Measurements from ENCODE around the gene DHX29.

DHX29 gene

DNA sequence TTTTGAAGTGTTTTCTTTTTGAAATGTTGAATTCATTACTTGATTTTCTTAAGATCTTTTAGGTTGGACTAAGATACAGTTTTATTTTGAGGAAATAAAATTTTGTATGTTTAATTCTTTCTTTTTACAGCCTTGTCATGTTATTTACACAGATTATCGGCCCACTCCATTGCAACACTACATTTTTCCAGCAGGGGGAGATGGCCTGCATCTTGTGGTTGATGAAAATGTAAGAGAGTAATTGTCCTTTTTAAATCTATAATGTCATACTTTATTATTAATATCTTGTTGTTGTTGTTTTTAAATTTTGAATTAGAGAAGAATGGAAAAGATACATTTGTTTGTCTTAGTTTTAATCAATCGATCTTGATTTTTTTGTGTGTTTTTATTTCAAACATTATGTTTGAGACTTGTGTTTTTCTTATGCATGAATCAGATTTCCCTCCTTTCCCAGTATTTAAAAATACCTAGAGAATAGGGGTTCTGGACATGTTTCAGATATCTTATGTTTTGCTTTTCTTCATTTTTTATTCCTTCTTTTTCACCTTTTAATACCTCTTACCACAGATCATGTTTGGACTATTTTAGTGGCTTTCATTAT lies 37.0 kb upstream of the DHX29 start:
- ATAC-seq: 0 out of 3 replicates have a peak, but pooled peaks have one; percentile 47
- TF ChIP-seq ZFP30 (CRISPR knock-in tag; IDR thresholded peaks at IDR 0.05): no peak
- no peak for TF ChIP-seq ESRRG (CRISPR knock-in tag; IDR thresholded peaks at IDR 0.05)
- TF ChIP-seq ZNF565 (CRISPR knock-in tag; conservative IDR thresholded peaks at IDR 0.05; ENCODE audit: low read depth): no peak
- no peak for TF ChIP-seq ZFP3 (CRISPR knock-in tag; IDR thresholded peaks at IDR 0.05)
- no peak for TF ChIP-seq CSDC2 (CRISPR knock-in tag; IDR thresholded peaks at IDR 0.05)

- TF ChIP-seq ESRRG (CRISPR knock-in tag; IDR thresholded peaks at IDR 0.05): no peak
- TF ChIP-seq, protein P1, sequence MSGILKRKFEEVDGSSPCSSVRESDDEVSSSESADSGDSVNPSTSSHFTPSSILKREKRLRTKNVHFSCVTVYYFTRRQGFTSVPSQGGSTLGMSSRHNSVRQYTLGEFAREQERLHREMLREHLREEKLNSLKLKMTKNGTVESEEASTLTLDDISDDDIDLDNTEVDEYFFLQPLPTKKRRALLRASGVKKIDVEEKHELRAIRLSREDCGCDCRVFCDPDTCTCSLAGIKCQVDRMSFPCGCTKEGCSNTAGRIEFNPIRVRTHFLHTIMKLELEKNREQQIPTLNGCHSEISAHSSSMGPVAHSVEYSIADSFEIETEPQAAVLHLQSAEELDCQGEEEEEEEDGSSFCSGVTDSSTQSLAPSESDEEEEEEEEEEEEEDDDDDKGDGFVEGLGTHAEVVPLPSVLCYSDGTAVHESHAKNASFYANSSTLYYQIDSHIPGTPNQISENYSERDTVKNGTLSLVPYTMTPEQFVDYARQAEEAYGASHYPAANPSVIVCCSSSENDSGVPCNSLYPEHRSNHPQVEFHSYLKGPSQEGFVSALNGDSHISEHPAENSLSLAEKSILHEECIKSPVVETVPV (CRISPR knock-in tag; IDR thresholded peaks at IDR 0.05): no peak
- no peak for TF ChIP-seq ZNF70 (CRISPR knock-in tag; IDR thresholded peaks at IDR 0.05)
- TF ChIP-seq TOX (CRISPR knock-in tag; IDR thresholded peaks at IDR 0.05; ENCODE audit: borderline replicate concordance): no peak
- no peak for TF ChIP-seq RARB (CRISPR knock-in tag; IDR thresholded peaks at IDR 0.05)
- no peak for TF ChIP-seq ZNF8 (CRISPR knock-in tag; IDR thresholded peaks at IDR 0.05)
- TF ChIP-seq POU6F1 (CRISPR knock-in tag; IDR thresholded peaks at IDR 0.05; ENCODE audit: borderline replicate concordance, low read depth): no peak
- TF ChIP-seq ISL1 (CRISPR knock-in tag; IDR thresholded peaks at IDR 0.05): no peak
- TF ChIP-seq GLIS3 (CRISPR knock-in tag; IDR thresholded peaks at IDR 0.05): no peak
- no peak for TF ChIP-seq ARNTL (CRISPR knock-in tag; IDR thresholded peaks at IDR 0.05; ENCODE audit: borderline replicate concordance, low read depth)
- no peak for TF ChIP-seq TSHZ2 (CRISPR knock-in tag; IDR thresholded peaks at IDR 0.05)
- no peak for TF ChIP-seq BACH2 (CRISPR knock-in tag; IDR thresholded peaks at IDR 0.05; ENCODE audit: borderline replicate concordance)
- TF ChIP-seq SNAI2 (CRISPR knock-in tag; IDR thresholded peaks at IDR 0.05): no peak
- no peak for TF ChIP-seq ZNF565 (CRISPR knock-in tag; conservative IDR thresholded peaks at IDR 0.05; ENCODE audit: low read depth)
- TF ChIP-seq TCF4 (CRISPR knock-in tag; IDR thresholded peaks at IDR 0.05; ENCODE audit: borderline replicate concordance): no peak
- no peak for TF ChIP-seq CSDC2 (CRISPR knock-in tag; IDR thresholded peaks at IDR 0.05)
- no peak for TF ChIP-seq OSR1 (CRISPR knock-in tag; IDR thresholded peaks at IDR 0.05)
- no peak for ATAC-seq
Observed at GRCh38 chr5:55343609-55344008, 36.1 kb upstream of the DHX29 start.

DNA sequence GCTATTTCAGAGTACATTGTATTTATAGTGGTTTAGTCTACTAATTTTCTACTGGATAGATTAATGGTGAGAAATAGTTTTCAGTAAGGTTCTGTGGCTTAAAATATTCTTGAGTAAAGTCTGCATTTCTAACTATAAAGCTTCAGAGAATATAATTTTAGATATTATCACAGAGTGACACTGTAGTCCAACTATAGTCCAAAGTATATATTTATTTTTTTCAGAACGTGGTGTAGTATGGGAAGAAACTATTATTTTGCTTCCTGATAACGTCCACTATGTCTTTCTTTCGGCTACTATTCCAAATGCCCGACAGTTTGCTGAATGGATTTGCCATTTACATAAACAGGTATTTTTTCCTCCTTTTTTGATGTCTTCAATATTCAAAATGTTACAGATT lies 35.6 kb upstream of the DHX29 start:
- TF ChIP-seq ZFP3 (CRISPR knock-in tag; IDR thresholded peaks at IDR 0.05) (no peak), GLIS3 (CRISPR knock-in tag; IDR thresholded peaks at IDR 0.05) (no peak)
- no peak for ATAC-seq

DNA sequence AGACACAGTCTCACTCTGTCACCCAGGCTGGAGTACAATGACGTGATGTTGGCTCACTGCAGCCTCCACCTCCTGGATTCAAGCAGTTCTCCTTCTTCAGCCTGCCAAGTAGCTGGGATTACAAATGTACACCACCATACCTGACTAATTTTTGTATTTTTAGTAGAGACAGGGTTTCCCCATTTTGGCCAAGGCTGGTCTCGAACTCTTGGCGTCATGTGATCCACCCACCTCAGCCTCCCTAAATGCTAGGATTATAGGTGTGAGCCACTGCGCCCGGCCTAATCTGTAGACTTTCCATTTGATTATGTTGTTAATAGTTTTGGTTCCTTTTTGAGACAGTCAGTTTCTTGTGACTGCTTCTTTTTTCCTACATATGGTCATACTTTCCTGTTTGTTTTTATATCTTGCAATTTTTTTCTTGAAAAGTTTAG lies 31.3 kb upstream of the DHX29 start:
- no peak for ATAC-seq
- TF ChIP-seq, protein P2, sequence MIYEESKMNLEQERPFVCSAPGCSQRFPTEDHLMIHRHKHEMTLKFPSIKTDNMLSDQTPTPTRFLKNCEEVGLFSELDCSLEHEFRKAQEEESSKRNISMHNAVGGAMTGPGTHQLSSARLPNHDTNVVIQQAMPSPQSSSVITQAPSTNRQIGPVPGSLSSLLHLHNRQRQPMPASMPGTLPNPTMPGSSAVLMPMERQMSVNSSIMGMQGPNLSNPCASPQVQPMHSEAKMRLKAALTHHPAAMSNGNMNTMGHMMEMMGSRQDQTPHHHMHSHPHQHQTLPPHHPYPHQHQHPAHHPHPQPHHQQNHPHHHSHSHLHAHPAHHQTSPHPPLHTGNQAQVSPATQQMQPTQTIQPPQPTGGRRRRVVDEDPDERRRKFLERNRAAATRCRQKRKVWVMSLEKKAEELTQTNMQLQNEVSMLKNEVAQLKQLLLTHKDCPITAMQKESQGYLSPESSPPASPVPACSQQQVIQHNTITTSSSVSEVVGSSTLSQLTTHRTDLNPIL (CRISPR knock-in tag; IDR thresholded peaks at IDR 0.05; ENCODE audit: low read depth): no peak
- no peak for TF ChIP-seq PATZ1 (CRISPR knock-in tag; IDR thresholded peaks at IDR 0.05; ENCODE audit: borderline replicate concordance)
- TF ChIP-seq ARNTL (CRISPR knock-in tag; IDR thresholded peaks at IDR 0.05; ENCODE audit: borderline replicate concordance, low read depth): no peak
- no peak for TF ChIP-seq POU6F1 (CRISPR knock-in tag; IDR thresholded peaks at IDR 0.05; ENCODE audit: borderline replicate concordance, low read depth)
- TF ChIP-seq ZNF565 (CRISPR knock-in tag; conservative IDR thresholded peaks at IDR 0.05; ENCODE audit: low read depth): no peak
- TF ChIP-seq TOX (CRISPR knock-in tag; IDR thresholded peaks at IDR 0.05; ENCODE audit: borderline replicate concordance): no peak
- TF ChIP-seq ZFP3 (CRISPR knock-in tag; IDR thresholded peaks at IDR 0.05): no peak
- no peak for TF ChIP-seq ZNF8 (CRISPR knock-in tag; IDR thresholded peaks at IDR 0.05)
- TF ChIP-seq TCF4 (CRISPR knock-in tag; IDR thresholded peaks at IDR 0.05; ENCODE audit: borderline replicate concordance): no peak
- TF ChIP-seq, protein P1 (CRISPR knock-in tag; IDR thresholded peaks at IDR 0.05): no peak
